RKO (cell line): ENCODE results near the gene KIRREL3.

Experiments used
- DNase-seq: peaks from one replicate; pipeline ENCODE4 v3.0.0-alpha.2; 2016; ENCODE audit warnings: low spot score

The KIRREL3 gene

GRCh38 chr11:127000291-127000968 is at the start of gene KIRREL3:
Gene KIRREL3 (minus strand): TSS chr11:127000770.
- no peak for DNase-seq

- no peak for DNase-seq
Observed at GRCh38 chr11:127050186-127050585, 49.6 kb upstream of the KIRREL3 start.

- no peak for DNase-seq
Observed at GRCh38 chr11:127049486-127049885, 48.9 kb upstream of the KIRREL3 start.

DNA sequence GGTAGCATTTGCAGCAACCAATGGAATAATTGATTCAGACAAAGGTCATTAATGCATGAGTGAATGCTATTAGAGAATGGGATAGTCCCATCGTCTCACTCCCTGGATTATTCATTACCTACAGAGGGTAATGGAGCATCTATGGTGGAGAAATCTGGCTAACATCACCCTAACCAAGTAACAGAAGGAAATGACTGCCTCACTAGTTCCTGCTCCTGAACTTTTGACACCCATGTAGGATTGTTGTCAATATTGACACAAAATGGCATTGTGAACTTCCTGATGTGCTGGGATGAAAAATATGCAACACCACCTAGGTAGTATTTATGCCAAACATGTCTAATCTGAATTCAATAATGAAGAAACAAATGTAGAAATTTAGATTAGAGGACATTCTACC is 44.0 kb upstream of the KIRREL3 start:
- no peak for DNase-seq

- no peak for DNase-seq
Observed at GRCh38 chr11:127042445-127042844, 41.9 kb upstream of the KIRREL3 start.

DNA sequence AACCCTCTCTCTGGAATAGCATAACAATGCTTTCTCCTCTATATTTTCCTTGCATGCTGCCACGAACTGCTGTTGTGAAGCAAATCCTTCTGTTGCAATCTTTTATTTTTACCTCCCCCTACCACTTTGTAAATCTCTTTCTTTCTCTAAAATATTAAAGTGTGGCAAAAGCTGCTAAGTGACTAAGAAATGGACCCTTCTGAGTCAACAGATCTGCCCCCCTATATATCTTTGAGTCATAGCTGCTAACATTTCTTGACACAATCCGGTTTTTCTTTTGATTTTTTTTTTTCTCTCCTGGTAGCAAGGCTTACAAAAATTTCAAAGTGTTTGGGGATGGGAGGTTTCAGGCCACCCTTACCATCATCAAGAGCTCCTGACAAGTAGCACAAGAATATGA is 39.0 kb upstream of the KIRREL3 start:
- DNase-seq: no peak

DNA sequence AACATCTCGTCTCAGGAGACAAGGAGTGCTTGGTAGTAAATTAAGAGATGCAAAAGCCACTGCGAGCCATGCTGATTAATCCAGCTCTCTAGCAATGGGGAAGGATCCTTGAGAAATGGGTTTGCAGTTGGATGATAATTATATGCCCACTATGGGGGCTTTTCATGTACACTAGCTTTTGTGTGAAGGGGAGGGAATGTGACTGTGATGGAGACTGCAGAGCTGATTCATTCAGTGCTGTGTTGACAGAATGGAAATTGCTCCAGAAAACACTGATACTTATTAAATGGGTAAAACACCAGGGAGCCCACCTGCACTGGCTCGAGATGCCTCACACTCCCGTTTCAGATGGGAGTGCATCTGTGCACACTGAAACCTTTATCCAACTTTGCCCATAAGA is 37.0 kb upstream of the KIRREL3 start:
- DNase-seq: no peak

DNA sequence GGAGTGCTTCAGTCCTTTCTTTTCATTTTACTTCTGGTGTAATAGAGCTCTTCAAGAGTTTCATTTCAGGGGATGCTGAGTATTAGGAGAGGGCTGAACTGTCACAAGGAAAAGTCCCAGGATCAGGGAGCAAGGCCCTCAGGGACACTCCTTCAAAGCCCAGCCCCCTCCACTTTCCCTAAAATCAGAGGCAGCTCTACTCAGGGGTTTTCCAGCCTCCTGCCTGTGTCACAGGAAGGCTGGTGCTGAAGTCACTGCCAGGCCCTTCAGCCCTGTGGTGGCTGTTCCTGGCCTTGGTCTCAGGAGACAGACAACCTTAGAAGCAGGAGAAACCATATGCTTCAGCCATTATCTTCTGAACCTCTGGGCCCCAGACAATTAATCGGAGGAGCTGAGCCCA is 36.4 kb upstream of the KIRREL3 start:
- no peak for DNase-seq

- DNase-seq: no peak
Observed at GRCh38 chr11:127035824-127036223, 35.3 kb upstream of the KIRREL3 start.

DNA sequence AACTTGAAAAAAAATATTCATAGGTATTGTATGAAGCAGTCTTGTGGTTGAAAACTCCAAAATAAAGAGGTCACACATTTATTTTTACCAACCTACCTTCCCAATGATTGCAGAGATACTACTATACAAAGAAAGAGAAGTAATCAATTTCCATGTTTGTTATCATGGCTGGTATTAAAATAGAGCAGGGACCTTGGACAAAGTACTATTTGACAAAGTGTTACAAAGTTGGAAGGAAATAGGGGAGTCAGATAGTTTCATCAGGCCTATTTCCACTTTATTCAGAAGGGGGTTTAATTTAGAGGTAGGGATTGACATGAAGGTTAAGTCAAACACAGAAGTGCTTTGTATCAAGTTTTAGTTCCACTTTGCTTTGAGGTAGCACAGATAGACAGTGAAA is 34.4 kb upstream of the KIRREL3 start:
- DNase-seq: no peak

DNA sequence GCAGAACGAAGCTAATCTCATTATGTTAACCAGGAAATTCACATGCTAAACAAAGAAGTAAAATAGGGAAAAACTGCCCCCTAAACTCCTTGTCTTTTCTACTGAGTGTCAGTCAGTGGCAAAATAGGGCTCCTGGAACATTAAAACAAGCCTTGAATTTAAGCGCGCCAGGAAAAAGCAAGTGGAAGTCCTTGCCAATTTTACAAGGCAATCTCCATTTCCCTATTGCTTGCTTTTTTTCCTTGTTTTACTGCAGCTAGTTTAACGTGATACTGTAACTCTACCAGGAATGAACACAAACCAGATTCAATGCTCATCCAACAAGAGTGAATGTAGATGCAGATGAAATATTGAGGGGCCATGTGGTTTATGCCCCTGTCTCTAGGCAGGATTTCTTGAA is 28.1 kb upstream of the KIRREL3 start:
- no peak for DNase-seq

DNA sequence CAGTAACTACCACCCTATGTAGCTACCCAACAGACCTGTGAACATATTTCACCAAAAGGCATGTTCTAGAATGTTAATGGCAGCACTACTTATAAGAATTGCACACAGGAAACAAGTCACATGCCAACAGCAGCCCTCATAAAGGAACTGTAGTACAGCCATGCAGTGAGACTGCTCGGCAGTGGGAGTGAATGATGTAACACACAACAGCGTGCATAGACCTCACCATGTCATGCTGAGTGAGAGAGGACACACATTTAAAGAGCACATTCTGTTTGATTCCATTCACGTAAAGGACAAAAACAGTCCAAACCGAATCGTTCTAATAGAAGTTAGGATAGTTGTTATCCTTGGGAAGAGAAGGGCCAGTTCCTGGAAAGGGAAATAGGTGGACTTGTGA is 27.2 kb upstream of the KIRREL3 start:
- no peak for DNase-seq

DNA sequence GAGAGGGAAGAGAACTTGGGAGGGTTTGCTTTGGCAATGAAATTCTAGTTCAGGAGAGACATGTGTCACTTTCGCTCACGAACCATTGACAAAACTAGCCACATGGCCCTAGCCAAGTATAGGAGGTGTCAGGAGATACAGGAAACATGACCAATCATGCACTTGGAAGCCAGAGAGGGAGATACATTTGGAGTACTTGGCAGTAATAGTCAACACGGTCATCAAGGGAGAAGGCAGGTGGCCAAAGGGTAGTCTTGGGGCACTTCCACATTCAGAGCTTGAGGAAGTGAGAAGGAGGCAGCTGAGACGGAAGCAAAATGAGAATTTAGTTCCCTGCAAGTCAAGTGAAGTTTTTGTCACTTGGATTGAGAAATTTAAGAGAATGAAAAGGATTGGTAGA is 26.4 kb upstream of the KIRREL3 start:
- no peak for DNase-seq

- no peak for DNase-seq
Observed at GRCh38 chr11:127023991-127024390, 23.4 kb upstream of the KIRREL3 start.

DNA sequence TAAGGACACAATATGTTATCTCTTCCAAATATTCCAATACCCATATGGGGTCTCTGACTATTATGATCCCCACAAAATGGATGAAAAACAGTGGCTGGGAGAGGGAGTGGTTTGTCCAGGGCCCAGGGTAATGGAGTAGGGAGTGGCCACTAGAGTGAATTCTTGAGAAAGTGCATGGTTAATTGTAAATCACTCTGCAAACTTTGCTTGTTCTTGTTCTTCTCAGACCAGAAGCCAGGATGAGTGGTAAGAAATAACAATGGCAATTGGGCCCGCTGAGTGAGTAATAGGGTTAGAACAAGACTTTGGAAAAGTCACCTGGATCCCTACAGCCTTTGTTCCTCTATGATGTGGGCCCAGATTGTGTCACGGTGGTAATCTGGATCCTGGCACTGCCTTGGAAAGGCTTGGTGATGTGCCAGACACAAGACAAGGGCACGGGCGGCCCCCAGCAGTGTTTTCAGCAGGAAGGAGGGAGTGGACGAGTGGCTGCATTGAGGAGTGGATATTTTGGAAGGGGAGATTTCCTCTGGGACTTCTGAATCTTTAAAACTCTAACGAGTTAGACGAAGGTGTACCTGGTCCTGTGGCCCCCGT is 18.2 kb upstream of the KIRREL3 start:
- no peak for DNase-seq

GRCh38 chr11:127017482-127017881 is 16.9 kb upstream of the KIRREL3 start:
- peak; percentile 90 for DNase-seq

- no peak for DNase-seq
Observed at GRCh38 chr11:127013550-127013949, 13.0 kb upstream of the KIRREL3 start.

DNA sequence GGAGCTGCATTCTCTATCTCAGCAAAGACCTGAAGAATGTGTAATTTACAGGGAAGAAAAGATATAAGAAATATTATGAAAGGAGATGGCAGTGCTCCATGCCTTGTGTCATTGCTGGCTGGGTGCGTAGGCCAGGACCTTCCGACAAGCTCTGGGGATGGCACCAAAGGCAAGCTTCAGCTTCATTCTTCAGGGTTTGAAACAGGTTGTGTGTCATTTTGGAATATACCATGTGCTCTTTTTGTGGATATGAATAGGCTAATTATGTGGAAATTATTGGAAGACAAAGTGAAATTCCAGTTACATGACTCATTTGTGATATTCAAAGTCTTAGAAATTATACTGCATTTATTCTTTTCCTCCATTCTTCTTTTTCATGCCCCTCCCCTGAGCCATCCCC is 5.7 kb upstream of the KIRREL3 start:
- no peak for DNase-seq

- DNase-seq: no peak
Observed at GRCh38 chr11:127003260-127003981, 2.9 kb upstream of the KIRREL3 start.

- no peak for DNase-seq
Observed at GRCh38 chr11:127002669-127003259, 2.2 kb upstream of the KIRREL3 start.

DNA sequence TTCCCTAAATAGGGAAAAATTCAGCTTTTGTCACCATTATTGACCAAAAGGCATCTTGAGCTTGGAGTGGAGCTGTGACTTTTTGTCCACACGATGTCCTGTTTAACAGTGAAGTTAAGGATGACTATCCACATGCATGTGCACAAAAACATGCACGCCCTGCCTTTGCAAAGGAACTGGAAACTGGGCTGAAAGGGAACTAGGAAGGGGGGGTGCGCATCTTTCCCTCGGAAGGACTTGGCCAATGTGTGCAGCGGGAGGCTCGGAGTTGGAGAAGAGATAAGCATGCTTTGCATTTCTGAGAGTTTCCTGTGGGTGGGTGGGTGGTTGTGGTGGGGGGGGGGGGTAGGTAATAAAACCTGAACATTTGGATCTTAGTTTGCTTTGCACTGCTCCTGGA is 411 bp upstream of the KIRREL3 start:
- no peak for DNase-seq

GRCh38 chr11:126999366-126999765 is 1.2 kb downstream of the KIRREL3 start:
- DNase-seq: no peak

DNA sequence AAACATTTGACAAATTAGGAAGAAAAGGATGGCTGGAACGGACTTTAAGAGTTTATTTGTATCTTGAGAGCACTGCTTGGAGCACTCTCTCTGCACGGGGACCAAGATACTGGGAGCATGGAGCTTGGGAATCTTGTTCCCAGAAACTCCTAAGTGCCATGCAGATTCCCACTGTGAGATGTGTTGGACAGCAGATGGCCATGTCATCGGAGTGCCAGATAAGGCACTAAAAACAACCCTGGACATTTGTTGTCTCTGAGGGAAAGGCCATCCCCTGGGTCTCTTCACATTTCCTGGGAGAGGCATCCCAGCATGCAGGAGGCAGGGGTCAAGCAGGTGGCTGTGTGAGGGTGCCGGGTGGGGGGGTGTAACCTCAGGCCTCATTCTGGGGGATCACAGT is 2.9 kb downstream of the KIRREL3 start:
- DNase-seq: no peak
